Forelimb muscle (tissue), 1 donor: ENCODE data around the gene PTK6. TPM values are rescaled to one million over a fixed set of nuclear protein-coding genes. Genes with fewer than 3 reads are reported as not detected.
"Not testable (repeated sequence)": the region's sequence is repeated elsewhere in the genome, so short reads cannot be mapped to it uniquely, and the experiment has no call there.

Source experiments
- DNase-seq: peaks from one replicate; pipeline ENCODE4 v3.0.0-alpha.2; 2013; ENCODE audit warnings: low read depth
- polyA plus RNA-seq: library from polyadenylated mRNA; unstranded; fragments of 120-200 nt; gene quantifications from one replicate; pipeline ENCODE4 v1.2.1, GENCODE V29; 2013; ENCODE audit not compliant: insufficient read length

Gene PTK6
- polyA plus RNA-seq, 1 donor, result 0.34 TPM

DNA sequence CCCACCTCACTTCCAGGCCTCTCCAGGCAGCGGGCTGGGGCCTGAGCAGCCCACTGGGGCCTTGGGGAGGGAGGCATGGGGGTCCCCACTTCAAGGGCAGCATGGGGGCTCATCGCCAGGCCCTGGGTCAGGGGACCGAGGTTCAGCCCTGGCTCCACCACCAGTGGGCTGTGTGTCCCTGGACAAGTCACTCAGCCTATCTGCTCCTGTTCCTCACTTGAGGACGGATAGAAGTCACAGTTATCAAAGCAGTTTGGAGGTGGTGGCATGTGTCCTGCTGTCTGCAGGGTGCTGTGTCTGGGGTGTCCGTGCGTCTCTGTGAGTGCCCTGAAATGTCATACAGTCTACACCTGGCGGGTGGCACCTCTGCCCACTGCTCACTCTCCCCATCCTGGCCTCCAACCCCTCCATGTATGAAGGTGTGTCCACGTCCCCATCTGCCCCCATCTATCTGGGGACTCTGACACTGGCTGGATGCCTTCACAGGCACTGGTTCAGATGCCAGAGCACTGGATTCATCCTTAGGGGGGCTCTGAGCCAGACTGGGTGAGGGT is 41.9 kb downstream of the PTK6 start:
- no peak for DNase-seq

DNA sequence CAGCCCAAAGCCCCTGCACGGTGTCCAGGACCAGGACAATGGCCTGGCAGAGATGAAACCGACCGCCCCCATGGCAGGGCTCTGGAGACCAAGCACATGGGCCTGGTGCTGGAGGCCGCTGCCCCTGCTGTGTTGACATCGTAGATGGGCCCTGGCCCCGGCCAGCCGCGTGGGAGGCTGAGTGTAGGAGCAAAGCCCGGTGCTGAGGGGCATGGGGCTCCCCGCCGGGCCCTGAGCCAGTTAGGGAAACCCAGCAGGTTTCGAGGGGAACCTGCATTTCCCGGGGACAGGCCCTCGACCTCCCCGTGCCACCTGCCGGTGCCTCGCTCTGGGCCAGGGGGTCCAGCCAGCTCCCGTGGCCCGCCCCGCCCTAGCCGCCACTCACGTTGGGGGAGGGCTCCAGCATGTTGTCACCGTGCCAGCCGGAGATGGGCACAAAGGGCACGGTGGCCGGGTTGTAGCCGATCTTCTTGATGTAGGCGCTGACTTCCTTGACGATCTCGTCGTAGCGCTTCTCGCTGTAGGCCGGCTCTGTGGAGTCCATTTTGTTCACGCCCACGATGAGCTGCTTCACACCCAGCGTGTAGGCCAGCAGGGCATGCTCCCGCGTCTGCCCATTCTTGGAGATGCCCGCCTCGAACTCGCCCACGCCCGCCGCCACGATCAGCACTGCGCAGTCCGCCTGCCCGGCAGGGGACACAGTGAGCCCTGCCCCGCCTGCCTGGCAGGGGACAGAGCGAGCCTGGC is 42.6 kb downstream of the PTK6 start:
- no peak for DNase-seq

DNA sequence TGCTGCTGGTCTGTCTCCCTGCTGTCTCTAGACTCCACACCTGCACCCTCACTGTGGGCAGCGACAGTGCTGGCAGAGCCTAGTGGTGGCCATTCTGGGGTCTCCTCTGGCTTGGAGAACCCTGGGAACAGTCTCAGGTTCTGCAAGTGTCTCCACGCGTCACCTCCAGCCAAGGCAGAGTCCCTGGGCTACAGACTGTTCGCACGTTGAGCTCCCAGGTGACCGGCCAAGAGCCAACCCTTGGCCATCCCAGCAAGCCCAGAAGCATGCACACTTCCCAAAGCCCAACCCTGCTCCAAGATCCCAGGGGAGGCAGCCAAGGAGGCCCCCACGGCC is 43.1 kb downstream of the PTK6 start:
- no peak for DNase-seq

DNA sequence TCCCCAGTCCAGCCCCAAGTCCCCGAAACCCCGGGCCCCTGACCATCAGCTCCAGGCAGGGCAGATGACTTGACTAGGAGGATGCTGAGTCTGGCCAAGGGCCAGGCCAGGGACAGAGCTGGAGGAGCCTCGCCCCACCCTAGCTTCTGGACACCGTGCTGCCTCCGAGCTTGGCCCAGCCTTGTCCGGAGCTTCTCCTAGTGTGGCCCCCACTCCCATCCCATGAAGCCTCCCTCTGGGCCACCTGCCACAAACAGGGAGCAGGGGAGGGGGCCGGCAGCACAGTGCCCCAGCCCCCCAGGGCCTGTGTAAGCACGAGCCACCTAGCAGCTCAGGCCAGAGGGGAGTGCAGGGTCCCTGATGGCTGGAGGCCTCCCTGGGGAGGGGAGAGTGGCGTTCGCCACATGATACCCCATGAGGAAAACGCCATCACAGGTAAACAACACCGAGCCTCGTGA is 43.6 kb downstream of the PTK6 start:
- no peak for DNase-seq

DNA sequence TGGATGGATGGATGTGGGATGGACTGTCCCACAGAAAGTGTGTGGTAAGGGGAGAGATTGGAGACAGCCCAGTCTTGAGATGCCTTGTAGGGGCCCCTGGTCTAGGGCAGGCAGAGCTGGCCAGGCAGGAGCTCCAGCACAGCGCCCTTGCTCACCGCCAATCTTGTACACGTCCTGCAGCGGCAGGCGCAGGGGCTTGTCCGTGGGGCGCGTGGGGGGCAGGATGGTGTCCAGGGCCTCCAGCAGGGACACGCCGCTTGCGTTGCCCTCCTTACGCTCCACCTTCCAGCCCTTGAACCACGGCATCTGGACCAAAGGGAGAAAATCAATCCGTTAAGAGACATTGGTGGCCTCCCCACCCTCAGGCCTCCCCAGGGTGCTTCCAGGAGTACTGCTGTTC is 44.2 kb downstream of the PTK6 start:
- no peak for DNase-seq

DNA sequence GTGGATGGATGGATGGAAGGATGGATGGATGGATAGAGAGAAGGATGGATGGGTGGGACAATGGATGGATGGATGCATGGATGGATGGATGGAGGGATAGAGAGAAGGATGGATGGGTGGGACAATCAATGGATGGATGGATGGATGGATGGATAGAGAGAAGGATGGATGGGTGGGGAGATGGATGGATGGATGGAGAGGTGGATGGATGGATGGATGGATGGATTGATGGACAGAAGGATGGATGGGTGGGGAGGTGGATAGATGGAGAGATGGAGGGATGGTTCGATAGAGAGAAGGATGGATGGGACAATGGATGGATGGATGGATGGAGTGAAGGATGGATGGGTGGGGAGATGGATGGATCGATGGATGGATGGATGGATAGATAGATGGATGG is 44.7 kb downstream of the PTK6 start:
- no peak for DNase-seq

DNA sequence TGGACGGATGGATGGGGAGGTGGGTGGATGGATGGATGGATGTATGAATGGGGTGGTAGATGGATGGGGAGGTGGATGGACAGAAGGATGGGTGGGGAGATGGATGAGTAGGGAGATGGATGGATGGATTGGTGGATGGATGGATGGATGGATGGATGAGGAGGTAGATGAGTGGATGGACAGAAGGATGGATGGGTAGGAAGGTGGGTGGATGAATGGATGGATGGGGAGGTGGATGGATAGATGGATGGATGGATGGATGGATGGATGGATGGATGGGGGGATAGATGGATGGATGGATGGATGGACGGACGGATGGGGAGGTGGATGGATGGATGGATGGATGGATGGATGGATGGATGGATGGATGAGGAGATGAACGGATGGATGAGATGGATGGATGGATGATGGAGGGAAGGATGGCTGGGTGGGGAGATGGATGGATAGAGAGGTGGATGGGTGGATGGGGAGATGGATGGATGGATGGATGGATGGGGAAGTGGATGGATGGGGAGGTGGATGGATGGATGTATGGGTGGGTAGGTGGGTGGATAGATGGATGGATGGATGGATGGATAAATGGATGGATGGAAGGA is 45.4 kb downstream of the PTK6 start:
- no peak for DNase-seq

DNA sequence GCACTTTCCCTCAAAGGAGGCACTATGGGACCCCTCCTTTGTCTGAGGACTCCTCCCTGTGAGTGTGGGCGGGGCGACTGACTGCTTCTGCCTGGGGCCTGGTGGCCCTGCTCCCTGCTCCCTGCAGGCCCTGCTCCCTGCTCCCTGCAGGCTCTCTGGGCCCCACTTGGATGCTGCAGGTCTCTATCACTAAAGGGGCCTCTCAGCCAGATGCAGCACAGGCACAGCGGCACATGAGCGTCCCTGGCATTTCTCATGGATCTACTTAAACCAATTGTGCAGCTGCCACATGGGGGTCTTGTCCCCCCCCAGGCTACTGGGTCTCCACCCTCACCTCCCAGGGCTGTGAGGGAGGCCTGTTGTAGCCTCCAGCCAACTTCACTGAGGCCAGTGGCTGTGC is 46.1 kb downstream of the PTK6 start:
- no peak for DNase-seq

DNA sequence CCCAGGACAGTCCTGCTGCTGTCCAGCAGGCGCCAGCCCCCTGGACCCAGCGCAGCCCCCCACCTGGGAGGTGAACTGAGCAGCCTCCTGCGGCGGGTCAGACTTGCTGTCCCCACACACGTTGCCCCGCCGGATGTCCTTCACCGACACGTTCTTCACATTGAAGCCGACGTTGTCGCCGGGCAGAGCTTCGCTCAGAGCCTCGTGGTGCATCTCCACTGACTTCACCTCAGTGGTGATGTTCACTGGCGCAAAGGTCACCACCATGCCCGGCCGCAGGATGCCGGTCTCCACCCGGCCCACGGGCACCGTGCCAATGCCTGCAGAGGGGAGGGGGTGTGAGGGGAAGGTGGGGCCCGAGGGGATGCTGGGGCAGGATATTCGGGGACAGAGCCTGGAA is 46.8 kb downstream of the PTK6 start:
- no peak for DNase-seq

DNA sequence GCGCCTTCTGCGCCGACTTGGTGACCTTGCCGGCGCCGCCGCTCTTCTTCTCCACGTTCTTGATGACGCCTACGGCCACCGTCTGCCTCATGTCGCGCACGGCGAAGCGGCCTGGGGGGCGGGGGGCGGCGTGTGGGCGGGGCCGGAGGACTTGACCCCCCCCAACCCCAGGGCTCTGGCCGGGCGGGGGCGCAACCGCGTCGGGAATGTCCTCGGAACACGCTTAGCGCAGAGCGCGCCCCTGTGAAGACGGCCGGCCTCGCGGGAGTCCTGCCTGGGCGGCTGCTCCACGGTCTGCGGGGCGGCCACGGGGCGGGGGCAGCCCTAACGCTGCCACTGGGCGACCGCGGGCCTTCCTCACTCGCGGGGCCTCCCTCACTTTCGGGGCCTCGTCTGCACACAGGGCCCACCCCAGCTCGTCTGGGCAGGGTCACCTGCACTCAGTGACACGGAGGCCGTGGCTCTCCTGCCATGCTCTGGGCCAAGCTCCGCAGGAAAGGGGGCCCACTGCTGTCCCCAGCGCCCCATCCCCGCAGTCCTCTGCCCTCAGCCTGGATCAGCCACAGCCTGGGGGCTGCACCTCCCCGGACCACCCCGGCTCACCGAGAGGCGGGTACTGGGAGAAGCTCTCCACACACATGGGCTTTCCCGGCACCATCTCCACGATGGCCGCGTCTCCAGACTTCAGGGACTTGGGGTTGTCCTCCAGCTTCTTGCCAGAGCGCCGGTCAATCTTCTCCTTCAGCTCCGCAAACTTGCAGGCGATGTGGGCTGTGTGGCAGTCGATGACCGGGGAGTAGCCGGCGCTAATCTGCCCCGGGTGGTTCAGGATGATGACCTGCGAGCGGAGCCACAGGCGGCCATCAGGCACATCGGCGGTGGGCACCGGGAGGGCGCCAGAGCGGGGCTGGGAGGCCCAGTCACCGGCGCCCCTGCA is 48.6 kb downstream of the PTK6 start:
- DNase-seq, result no peak

DNA sequence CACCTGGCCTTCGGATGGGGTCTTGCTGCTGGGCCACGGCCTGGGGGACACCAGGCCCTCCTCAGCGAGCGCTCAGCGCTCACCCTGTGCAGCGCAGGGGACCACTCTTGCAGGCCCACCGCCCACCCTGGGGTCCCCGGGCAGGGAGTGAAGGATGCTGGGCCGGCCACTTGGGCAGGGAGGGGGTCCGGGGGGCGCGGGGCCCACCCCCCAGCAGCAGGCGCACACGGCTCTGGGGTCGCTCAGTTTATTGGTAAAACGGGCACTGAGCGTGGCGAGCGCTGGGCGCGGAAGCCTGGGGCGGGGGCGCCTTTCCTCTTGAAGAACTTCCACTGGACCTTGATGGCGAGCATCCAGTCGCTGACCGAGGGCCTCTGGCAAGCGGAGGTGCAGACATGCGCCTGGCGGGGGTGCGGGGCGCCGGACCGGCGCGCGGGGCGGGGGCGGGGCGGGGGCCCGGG is 49.4 kb downstream of the PTK6 start:
- DNase-seq, result no peak

DNA sequence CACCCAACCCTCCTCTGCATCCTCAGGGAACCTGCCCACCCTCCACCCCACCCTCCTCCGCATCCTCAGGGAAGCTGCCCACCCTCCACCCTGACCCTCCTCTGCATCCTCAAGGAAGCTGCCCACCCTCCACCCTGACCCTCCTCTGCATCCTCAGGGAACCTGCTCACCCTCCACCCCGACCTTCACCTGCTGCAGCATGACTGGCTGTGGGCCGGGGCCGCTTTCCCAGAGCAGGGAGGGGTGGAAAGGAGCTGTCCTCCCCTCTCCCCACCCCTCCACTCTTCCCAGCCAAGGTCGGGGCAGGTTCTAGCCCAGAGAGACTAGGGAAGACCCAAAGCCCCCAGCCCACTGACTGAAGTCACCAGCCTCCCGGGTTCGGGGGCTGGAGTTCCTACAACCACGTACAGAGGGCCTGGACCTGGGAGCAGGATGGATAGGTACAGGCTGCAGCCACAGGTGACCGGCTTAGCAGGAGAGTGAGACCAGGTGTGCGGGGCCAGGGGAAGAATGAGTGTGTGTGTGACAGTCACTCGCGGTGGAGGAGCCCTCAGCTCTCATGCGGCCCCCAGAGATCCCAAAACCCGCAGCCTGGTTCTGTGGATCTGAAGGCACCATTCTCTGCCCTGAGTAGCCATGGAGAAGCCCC is 49.9 kb downstream of the PTK6 start:
- no peak for DNase-seq

DNA sequence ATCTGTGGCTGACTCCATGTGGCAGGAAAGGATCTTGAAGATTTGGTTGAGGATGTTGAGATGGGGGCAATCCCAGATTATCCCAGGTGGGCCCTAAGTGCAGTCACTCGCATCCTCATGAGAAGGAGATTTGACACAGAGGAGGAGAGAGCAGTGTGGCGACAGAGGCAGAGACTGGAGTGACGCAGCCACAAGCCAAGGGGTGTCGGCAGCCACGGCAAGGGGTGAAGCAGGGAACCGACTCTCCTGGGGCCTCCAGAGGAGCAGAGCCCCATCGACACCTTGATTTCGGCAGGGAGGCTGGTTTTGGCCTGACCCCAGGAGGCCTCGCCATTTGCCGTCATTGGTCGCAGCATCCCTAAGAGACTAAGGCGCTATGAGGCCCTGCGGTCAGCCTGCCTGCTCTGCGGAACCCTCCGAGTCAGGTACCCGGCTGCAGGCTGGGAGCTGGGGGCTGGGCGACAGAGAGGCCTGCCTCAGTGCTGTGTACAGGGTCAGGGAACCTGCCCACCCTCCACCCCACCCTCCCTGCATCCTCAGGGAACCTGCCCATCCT is 50.8 kb downstream of the PTK6 start:
- DNase-seq, result no peak

DNA sequence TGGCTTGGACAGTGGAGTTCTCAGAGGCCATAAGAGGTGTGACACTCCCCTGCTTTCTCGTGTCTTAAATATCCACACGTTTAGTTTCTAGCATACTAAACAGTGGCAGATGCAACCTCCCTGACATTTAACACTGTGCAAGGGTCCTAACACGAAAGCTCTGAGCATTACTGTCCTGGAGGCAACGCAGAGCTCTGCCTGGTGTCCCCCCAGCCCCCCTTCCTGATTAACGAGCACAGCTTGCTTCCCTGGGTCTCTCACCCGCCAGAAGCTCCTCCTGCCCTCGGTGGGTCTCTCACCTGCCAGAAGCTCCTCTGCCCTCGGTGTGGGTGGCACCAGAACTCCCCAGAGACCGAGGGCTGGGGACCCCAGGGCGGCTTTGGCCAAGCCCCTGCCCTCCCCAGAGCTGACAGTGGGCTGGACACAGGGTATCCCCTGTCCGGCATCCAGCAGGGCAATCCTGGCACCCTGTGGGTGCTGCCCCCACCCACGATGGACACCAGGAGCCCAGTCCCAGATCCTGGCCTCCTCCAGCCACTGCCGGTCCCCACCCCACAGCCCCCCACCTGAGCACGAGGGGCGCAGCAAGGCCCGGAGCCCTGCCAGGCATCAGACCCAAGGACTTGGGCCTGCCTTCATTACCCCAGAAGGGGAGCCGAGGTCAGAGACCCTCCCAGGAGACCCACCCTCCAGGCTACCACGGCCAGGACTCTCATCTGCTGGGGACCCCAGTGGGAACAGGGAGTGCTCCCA is 52.3 kb downstream of the PTK6 start:
- no peak for DNase-seq

DNA sequence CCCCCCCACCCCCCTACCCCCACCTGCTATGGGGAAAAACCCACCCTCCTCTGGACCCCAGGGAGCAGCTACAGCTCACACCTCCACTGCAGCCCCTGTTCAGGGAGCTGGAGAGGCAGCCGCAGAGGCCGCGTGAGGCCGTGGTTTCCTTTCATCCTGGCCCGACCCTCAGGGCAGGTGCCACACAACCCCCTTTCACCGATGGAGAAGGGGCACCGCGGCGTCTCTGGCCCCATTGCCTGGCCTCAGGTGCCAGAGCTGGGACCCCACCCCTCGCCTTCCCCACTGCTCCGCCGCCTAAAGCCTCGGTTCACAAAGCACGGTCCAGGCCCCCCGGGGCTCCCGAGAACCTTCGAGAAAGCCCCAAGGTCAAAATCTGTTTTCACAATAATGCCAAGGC is 52.9 kb downstream of the PTK6 start:
- no peak for DNase-seq

DNA sequence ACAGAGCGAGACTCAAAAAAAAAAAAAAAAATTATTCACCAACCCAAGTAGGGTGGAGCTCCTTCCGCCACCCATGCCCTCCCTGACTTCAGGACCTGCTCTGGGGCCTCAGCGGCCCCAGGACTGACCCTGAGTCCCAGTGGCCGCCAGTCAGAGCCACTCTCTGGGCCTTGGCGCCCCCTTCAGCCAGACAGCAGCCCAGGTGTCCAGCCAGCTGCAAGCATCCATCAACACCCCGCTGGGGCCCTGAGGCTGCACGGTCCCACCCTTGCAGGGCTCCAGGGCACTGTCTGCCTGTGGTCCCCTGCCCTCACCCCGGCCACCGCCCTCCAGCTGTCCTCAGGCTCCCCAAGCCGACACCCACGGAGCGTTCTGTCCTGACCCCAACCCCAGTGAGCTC is 53.3 kb downstream of the PTK6 start:
- DNase-seq, result no peak

DNA sequence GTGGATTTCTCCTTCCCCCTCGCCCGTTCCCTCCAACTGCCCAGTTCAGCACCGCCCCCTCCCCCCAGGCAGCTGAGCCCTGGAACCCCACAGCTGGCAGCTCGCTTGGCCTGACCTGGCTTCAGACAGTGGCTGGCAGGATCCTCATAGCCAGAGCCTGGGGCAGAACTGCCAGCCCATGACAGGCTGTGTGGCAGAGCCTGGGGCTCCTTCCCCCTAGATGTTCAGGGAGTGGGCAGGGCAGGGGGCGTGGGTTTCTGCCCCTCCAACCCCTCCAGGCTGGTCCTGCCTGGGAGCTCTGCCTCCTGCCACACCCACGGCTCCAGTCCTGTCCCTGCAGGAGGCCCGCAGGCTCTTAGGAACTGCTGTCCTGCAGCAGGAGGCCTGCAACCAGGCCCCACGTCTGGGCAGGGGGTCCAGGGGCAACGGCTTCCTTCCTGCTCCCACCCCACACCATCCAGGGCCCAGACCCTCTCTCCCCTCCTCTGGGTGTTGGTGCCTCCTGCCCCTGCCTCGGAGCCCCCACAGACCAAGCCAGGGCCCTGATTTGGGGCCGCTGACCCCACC is 55.1 kb downstream of the PTK6 start:
- no peak for DNase-seq

DNA sequence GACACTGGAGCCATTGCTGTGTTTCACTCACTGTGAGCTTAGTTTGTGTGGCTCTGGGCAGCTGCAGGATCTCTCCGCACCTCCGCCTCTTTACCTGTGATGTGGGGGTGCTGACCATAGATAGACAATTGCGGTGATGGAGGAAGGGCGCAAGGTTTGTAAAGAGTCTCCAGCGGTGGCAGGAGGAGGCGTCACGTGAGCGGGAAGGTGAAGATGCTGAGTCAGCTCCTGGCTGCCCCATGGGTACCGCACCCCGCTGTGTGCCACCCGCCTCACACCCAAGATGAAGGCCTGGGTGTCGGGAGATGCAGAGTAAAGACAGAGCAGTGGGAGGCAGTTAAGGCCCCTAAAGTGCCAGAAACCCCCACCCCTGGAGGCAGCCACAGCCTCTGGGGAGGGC is 55.7 kb downstream of the PTK6 start:
- no peak for DNase-seq

DNA sequence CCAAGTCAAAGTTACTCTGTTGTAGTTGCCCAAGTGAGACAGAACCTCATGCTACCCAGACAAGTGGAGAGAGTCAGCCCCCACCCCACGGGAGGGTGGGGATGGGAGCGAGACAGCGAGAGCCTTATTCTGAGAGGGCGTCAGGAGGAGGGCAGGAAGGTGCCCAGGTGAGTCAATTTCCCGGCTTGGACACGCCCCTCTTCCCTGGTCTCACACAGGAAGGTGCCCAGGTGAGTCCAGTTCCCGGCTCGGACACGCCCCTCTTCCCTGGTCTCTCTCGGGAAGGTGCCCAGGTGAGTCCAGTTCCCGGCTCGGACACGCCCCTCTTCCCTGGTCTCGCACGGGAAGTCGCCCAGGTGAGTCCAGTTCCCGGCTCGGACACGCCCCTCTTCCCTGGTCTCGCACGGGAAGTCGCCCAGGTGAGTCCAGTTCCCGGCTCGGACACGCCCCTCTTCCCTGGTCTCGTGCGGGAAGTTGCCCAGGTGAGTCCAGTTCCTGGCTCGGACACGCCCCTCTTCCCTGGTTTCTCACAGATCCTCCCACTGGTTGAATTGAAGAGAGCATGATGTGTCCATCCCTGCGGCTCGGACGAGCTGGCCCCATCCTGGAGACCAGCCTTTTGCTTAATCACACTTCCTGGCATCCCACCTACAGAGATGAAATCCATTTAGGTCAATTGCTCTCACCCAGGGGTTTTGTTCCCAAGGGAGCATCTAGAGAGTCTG is 57.3 kb downstream of the PTK6 start:
- not testable (repeated sequence) for DNase-seq
